Fibroblast of mammary gland (primary cell): ENCODE results near the gene CENPVL3.
A peak's percentile ranks its signal among the peaks of the same experiment; 100 is the strongest.
"Not testable (repeated sequence)": the region's sequence is repeated elsewhere in the genome, so short reads cannot be mapped to it uniquely, and the experiment has no call there.

ENCODE experiments used
- DNase-seq: peaks from one replicate; pipeline ENCODE4 v3.0.0-alpha.2; 2010; ENCODE audit warnings: low read depth
- H3K4me3 ChIP-seq: 2 replicates; pipeline ENCODE4 v1.5.1; 2011; ENCODE audit warnings: low read depth, mild to moderate bottlenecking, low read length, moderate library complexity; ENCODE audit not compliant: control insufficient read depth
- TF ChIP-seq, protein P1 (sequence below): conservative IDR thresholded peaks from 2 replicates; pipeline ENCODE4 v1.5.1; 2011; ENCODE audit warnings: low read depth, low read length, inconsistent platforms; ENCODE audit not compliant: control insufficient read depth, insufficient read depth

The CENPVL3 gene

DNA sequence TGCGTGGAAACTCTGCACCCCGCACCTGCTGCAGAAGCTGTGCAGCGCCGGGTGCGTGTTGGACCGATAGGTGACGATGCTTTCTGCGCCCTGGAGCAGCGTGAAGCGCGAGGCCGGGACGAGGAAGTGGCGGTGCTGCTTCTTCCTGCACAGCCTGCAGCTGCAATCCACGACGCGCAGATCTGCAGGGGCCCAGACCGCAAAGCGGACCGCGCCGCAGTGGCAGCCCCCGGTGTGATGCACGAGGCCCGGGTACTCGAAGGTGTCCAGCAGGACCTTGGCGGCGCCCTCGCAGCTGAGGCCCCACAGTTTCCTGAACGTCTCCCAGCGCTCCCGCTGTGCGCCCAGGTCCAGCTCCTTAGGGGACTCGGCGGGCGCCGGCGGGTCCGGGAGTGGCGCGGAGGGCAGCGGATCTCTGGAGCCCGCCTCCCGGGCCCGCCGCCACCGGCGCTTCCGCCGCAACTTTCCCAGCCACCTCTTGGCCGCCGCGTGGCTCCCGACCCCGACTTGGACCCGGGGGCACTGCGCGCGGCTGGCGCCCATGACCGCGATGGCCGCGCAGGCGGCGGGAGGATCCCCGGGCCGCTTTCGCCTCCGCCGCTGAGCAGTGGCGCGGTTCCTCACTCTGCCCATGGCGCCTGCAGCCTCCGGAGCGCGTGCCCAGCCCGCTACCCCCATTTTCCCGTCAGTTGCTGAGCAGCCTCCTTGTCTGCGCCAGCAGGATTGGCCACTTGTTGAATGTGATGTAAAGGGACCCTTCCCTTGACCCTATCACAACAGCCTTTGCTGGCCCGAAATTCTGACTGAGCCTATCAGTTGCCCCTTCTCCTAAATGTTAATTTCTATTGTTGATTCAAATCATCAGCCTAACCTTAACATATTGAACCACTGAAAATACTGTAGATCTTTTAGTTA, at the start of gene CENPVL3:
Gene CENPVL3, minus strand, starts transcription at position 672 of the 915 bp plus-strand sequence. Its CDS starts 39 bp downstream, at position 633.
- H3K4me3 ChIP-seq, DNase-seq: not testable (repeated sequence)

DNA sequence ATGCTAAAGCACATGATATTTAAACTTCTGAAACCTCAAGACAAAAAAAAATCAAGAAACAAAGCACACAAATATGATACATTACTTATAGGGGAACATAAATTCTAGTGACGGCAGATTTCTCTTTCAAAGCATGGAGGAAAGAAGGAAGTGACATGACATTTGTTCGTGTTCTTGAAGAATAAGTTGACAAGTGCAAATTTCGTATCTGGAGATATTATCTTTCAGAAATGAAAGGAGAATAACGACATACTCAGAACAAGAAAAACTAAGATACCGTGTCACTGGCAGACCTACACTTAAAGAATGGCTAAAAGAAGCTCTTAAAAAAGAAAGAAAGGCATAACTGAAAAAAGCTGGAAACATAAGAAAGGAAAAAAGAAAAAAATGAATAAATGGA, 47.3 kb upstream of the CENPVL3 start:
- H3K4me3 ChIP-seq: no peak overlapping the region
- DNase-seq: no peak
- TF ChIP-seq, protein P1, sequence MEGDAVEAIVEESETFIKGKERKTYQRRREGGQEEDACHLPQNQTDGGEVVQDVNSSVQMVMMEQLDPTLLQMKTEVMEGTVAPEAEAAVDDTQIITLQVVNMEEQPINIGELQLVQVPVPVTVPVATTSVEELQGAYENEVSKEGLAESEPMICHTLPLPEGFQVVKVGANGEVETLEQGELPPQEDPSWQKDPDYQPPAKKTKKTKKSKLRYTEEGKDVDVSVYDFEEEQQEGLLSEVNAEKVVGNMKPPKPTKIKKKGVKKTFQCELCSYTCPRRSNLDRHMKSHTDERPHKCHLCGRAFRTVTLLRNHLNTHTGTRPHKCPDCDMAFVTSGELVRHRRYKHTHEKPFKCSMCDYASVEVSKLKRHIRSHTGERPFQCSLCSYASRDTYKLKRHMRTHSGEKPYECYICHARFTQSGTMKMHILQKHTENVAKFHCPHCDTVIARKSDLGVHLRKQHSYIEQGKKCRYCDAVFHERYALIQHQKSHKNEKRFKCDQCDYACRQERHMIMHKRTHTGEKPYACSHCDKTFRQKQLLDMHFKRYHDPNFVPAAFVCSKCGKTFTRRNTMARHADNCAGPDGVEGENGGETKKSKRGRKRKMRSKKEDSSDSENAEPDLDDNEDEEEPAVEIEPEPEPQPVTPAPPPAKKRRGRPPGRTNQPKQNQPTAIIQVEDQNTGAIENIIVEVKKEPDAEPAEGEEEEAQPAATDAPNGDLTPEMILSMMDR: no peak

DNA sequence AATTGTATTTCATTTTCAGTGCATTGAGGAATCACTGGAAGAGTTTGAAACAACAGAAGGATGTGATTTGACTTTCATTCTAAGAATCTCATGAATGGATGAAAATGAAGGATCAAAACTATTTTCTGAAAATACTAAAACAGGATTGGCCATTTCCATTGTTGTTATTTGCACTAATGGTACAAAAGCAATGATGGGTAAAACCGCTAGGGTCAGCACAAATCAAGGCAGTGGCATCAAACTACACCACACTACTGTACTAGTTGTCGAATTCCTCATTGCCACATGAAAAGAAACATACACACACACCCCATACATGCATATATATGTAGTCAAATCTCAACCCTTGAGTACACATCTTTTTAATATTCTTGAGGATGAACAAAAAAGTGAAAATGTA, 24.7 kb upstream of the CENPVL3 start:
- no peak overlapping the region for H3K4me3 ChIP-seq
- no peak for DNase-seq
- TF ChIP-seq, protein P1: no peak

DNA sequence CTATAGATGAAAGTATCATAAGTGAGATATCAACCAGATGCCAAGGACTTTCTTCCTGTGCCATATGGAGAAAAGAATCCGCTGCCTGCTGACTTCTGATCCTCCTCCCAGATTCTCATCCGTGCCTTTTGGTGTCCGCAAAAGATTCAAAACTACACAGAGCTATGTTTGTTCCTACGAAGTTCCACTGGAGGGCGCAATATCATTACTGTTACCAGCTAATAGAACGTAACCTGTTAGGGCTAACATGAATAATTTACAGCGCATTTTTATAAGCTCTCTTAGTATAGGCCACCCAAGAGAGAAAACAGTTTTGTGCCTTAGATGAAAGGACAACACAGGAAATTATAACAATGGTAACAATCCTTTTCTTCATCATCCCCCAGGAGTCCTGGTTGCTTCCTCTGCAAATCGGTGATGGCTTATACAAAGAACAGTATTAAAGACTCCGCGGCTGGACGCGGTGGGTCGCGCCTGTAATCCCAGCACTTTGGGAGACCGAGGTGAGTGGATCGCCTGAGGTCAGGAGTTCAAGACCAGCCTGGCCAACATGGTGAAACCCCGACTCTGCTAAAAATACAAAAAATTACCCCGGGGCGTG, 22.8 kb upstream of the CENPVL3 start:
- no peak overlapping the region for H3K4me3 ChIP-seq
- TF ChIP-seq, protein P1: peak; percentile 48
- peak; percentile 59 for DNase-seq

DNA sequence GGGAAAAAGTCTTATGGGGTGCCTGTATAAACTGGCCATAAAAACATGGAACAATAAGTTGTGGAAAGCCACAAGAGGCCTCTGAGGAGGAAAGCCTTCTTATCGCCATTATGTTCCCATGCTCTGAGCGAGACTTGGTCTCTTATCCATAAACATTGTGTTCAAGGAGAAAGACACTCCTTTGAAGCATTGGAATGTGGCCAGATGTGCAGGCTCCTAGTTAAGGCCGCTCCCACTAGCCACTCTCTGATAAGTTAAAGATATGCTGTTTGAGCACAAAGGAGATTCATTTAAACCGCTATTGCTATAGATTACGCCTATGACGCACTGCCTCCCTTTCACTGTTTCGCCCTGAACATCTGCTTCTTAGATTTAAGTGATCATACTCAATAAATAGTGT, 17.8 kb upstream of the CENPVL3 start:
- H3K4me3 ChIP-seq, DNase-seq: not testable (repeated sequence)

DNA sequence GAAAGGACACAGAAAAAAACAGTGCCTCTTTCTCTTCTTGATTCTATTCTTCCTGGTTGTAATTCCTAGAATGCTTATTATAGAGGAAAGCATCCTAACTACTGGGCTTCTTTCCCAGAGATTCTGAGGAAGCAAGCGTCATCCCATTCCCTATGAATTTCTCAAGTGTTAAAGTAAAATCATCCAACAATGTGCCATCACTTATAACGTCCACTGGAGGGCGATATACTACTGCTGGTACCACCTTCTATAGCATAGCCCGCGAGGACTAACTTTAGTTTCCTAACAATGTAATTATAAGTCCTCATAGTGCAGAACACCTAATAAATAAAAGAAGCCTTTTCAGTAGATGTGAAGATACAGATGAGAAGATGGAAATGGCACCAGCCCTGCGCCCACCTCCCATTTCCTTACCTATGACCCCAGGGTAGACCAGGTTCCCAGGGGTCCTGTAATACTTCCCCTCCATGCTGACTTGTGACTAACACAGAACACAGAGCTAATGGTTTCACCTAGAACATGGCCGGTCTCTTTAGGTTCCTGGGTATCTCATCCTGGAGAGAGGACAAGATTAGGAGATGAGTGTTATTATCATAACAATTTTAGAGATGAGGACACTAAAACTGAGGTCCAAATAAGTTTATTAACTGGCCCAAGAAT, 4.2 kb downstream of the CENPVL3 start:
- DNase-seq: peak; percentile 66

DNA sequence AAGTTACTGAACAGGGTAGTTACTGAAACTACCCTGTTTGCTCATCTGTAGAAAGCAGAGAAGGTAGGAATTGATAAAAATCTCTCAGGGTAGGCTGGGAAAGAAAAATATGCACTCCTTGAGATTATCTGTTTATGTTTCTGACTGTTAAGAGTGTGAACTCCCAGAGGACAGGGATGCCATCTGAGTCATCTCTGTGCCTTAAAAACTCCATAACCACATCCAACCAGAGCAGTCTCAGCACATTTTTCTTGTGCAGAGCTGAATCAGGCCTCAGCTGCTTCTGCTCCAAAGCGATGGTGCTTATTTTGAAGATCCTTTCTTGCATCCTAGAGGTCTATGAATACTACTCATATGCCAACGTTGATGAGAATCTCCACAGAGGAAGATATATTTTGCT, 9.9 kb downstream of the CENPVL3 start:
- H3K4me3 ChIP-seq: no peak overlapping the region
- DNase-seq: peak; percentile 76
- TF ChIP-seq, protein P1: no peak

More for the DNA sequence above, 4.2 kb downstream of the CENPVL3 start:
- H3K4me3 ChIP-seq: no peak overlapping the region
- TF ChIP-seq, protein P1: peak; percentile 71
